NCI-H446 (cell line): ENCODE results near the gene DPP10.

Experiments used
- DNase-seq, 2 experiments: peaks; one replicate each; lab custom pipeline; 2025; lab: John Stamatoyannopoulos, UW

Gene DPP10

GRCh38 chr2:115160531-115161080, 718.2 kb downstream of the DPP10 start:
- no peak for DNase-seq

GRCh38 chr2:115161081-115161770, 718.8 kb downstream of the DPP10 start:
- DNase-seq: no peak

DNA sequence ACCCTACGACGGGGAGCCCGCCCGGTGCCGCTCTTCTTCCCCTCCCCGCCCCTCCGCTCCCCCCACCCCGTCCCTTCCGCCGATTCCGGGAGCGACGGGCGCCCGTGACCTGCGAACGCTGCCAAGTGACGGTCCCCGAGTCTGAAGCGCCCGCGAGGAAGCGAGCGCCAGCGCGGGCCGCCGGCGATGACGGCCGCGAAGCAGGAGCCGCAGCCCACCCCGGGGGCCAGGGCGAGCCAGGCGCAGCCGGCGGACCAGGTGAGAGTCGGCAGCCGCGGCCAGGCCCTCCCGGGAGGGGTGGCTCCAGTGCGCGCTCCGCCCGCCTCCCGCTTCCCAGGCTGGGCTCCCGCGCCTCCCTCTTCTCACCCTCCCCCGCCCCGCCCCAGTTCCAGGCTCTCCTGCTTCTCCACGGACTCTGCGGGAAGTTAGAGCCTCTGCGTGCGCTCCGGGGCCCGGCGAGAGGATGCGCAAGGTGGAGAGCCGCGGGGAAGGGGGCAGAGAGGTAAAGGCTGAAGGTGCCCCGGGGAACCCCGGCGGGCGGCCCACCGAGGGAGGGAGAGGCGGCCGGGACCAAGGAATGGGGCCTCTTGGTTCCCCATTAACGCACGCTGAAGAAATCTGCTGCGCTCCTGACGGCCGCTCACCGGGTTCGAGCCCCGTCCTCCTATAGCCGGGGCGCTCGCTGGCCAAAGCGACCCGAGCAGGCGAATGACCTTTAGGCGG, 719.5 kb downstream of the DPP10 start:
- no peak for DNase-seq

DNA sequence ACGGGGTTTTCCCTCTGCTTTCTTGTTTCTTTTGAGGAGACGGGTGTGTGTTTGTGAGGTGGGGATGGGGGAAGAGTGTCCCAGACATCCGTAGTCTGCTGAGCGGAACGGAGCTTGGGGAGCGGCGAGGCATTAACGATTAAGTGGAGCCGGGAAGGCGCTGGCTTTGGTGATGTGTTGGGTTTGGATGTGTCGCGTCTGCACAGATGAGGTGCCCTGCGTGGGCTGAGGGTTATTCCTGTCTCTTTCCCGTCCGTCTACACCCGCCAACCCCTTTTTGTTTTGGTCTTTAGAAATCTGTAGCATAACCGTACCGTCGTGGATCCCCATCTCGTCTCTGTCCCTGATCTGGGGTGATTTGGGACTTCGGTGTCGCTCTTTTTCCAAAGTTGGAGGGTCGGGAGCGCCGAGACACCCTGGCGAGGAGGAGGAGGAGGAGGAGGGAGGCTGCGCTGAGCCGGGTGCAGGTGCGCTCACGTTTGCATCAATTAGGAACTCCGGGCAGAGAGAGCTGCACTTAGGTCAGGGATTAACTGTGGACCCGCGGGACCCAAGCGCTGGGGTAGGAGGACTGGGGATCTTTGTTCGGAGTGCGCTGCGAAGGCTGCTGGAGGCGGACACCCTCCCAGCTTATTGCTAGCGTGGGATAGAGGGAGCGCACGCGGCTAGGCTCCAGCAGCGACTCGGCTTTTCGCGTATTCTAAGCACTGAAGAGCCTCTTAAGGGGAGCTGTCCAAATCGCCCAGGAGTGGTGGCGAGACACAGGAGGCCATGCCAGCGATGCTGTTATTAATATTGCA, 720.3 kb downstream of the DPP10 start:
- DNase-seq: no peak

- DNase-seq: no peak
These were observed 721.1 kb downstream of the DPP10 start for GRCh38 chr2:115163572-115163971.

DNA sequence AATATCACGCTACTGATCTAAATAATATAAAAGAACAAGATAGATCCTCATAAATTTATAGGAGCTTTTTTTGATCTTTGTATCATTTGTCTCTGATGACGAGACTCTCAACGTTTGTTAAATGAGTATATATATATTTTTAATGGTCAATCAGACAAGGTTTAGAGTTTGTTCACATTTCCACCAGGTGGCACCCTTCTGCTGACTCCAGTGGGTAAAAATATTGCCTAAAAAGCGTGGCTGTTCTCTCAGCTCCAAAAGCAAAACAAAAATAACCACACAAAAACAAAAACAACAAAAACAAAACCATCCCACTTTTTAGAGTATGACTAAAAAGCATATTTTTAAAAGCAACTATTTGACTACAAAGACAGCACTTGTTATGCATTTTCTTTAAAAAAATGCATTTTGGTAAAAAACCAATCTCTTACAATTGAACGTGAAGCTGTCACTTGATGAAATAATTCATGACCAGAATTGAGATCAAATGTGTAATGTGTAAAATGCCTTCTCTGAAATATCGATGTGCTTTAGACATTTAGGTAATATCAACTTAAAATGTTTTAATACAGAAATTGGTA, 723.2 kb downstream of the DPP10 start:
- DNase-seq: peak; percentile 6

DNA sequence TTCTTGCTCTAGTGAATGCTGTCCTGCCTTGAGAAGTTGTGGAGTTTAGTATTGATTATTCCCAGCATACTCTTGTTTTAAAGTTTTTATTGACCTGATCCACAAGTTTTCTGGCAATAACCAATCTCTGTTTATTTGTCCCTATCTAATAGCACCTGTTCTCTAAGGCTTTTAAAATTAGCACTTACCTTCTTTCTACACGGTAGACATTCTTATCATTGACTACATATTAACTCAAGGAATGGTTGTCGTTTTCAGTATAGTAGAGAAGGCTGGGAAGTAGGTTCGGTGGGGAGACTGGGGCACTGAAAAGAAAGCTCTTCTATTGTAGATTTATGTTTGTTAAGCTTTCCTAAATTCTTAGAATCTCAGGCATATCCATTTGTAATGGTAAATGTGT, 726.0 kb downstream of the DPP10 start:
- no peak for DNase-seq

DNA sequence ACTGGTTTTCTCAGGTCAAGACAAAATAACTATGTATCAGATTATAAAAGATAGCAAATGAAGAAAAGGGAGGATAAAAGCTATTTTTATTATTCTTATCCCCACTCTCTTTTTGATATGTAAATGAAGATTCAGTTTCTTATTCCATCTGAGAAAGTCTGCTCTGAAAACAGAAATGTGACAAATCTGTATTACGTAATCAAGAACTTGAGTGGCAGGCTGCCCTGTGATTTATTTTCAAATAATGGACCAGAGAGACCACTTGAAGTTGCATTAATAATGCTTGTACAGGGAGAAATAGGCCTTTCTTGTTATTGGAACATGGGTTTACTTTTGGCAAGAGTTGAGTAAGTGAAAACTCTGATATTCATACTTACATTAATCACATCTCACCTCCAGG, 727.4 kb downstream of the DPP10 start:
- no peak for DNase-seq

DNA sequence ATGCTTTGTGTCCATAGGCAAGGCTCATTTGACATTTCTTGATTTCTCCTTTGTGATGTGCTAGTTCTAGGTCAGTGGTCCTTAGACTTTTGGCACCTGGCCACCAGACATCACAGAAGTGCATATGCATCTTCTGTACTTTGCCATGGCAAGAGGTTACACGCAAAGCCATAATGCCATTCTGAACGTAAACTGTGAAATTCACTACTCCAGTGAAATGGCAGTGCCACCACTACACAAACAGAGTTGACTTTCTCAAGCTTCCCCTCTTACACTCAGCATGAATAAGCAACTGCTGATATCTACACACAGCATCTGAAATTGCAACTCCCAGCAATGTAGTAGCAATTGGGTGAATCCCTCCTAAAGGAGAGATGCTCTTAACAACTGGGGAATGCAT, 729.3 kb downstream of the DPP10 start:
- DNase-seq: no peak

DNA sequence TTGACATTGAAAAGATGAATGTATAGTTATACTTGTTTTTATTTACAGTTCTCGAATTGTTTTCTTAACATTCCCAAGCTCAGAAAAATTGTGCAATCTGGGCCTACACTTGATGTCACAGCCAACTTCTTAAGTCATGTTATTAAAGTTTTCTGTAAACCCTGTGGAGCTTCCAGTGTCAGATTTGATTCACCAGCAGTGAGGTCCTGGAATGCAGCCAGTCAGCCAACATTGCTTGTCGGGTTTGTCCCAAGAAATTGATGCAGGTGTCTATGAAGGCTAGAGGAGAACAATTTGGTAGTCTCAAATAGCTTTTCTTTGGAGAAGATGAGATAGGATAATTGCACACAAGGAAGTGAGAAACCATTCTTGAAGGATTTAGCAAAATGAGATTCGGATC, 732.2 kb downstream of the DPP10 start:
- no peak for DNase-seq

- DNase-seq: no peak
These were observed 740.7 kb downstream of the DPP10 start for GRCh38 chr2:115183144-115183543.

- DNase-seq: no peak
These were observed 748.0 kb downstream of the DPP10 start for GRCh38 chr2:115190459-115190858.

DNA sequence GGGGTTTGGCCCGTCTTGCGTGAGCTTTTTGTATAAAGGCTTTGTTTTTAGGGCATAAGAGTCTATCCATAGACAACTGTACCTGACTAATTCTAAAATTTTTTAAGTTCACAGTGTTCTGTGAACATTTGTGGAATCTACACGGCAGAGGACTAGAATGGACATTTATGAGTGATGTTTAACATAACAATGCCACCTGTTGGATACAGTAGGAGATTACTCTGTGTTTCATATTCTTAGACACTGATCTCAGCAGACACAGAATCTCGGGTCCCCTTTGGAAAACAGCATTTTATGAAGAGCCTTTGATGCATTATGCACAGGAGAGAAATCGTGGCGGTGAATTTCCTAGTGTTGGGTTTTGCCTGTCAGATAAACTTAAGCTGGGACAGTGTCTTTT, 752.2 kb downstream of the DPP10 start:
- no peak for DNase-seq

GRCh38 chr2:115196587-115196986, 754.1 kb downstream of the DPP10 start:
- DNase-seq: no peak

GRCh38 chr2:115199966-115200365, 757.5 kb downstream of the DPP10 start:
- DNase-seq: no peak

- no peak for DNase-seq
These were observed 758.9 kb downstream of the DPP10 start for GRCh38 chr2:115201386-115201785.

DNA sequence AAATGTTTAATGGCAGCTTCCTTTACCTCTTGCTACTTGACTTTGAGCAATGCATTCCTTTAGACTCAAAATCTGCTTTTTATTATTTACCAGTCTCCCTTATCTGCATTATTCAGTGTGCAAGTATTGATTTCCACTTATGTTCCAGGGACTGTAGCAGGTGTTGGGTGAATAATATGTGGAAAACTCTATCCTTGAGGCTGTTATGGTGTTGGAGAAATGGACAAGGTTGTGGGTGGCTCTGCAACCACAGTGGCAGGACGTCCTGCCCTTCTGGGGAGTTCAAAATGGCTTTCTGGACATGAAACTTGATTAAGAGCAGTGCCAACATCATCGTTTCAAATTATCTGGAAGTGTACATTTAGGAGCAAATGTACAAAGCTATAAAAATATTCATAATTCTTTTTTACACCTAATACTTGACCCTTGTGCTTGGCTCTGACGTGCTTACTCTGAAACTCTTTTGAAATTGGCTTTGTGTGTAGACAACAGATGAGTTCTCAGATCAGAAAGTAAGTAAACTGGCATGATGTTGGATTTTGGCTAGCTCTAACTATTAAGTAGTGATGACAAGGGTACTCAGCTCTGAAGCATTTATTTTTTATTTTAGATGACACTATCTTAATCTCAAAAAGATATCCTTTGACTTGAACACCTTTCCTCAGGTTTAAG, 766.2 kb downstream of the DPP10 start:
- no peak for DNase-seq

DNA sequence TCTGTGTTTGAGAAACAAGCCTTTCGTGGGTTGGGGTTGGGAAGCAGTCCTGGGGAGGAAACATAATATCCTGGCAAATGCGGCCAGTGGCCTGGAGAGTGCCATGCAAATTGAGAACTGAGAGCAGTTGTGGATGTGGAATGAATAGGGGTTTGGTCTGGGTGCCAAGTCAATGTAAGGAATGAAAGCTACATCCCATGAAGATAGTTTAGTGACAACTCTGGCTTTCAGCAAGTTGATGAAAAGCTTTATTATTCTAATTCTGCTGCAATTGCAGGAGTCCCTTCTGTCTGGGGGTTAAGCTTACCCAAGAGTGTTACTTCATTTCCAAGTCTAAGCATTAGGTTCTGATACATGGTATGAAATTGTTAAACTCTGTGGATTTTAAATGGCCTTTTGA, 771.6 kb downstream of the DPP10 start:
- no peak for DNase-seq

DNA sequence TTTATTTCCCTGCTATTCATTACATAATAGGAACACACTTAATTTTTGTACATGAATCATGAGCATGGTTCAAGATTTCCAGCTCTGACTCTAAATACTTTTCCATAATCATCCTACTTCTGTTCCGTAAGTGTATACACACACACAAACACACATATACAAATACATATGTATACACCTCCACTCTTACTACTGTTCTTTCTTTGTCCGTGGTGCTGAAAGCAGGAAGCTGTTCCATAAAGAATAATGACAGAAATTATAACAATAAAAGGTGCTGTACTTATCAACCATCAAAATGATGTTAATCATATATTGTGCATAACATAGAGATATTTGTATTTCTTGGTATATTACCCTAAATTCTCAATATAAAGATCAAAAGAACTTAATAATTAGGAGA, 776.9 kb downstream of the DPP10 start:
- DNase-seq: no peak

DNA sequence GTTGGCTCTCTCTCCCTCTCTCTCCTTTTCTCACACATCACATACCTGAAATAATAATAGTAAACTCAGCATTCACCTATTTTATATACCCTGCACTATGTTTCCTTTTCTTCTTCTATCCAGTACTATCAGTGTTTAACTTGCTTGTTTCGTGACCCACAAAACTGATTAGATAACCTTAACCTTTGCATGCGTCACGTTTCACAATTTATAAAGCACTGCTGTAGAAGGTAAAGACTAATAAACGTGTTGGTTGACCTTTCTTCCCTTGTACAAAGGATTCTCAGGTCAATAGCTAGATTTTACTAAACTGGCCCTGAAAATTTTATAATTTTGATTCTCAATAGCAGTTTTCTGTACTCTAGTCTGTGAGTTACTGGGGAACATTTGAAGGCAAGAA, 791.7 kb downstream of the DPP10 start:
- DNase-seq: no peak

GRCh38 chr2:115234737-115235136, 792.3 kb downstream of the DPP10 start:
- DNase-seq: no peak

- no peak for DNase-seq
These were observed 805.6 kb downstream of the DPP10 start for GRCh38 chr2:115248066-115248465.
